Measurements from ENCODE around the gene TH. TPM values are rescaled to one million over a fixed set of nuclear protein-coding genes. Genes with fewer than 3 reads are reported as not detected.

TH gene
- total and polyA plus RNA-seq, 2 of the 8 experiments (the other 6 are each of a cell fraction or from before 2014, with no cell fraction given), result 0.09 TPM; not detected in 1

GRCh38 chr11:2199466-2200341, 28.1 kb upstream of the TH start (continued):
- TF ChIP-seq RNF2 (IDR thresholded peaks at IDR 0.05; ENCODE audit: borderline replicate concordance, low read depth, low read length, missing control alignments, poor library complexity, severe bottlenecking) (no peak), YY1 (IDR thresholded peaks at IDR 0.05; ENCODE audit: low read depth, low read length) (no peak), RXRA (IDR thresholded peaks at IDR 0.05; ENCODE audit: insufficient read depth, low read depth, low read length) (no peak)
